B cell (primary cell): ENCODE measurements around the gene PSD4. TPM values are rescaled to one million over a fixed set of nuclear protein-coding genes. Genes with fewer than 3 reads are reported as not detected.

Source experiments
- ATAC-seq: fragments of 200-7000 bp; cut with Tn5 transposase; one replicate; pipeline ENCODE4 v1.10.0; 2021; ENCODE audit warnings: low read depth, mild to moderate bottlenecking, moderate number of reproducible peaks, moderate library complexity
- CTCF ChIA-PET: fragments of 350-600 bp; sonication (Branson Sonifier 250); formaldehyde crosslinking; loops from one replicate; lab custom pipeline; 2021; ENCODE audit warnings: antibody characterized with exemption, inconsistent platforms; lab: Charles Lee
- POLR2A ChIA-PET: fragments of 350-600 bp; sonication (Branson Sonifier 250); formaldehyde crosslinking; loops from one replicate; lab custom pipeline; 2021; ENCODE audit warnings: antibody characterized with exemption; lab: Charles Lee
- DNase-seq: peaks from one replicate; pipeline ENCODE4 v3.0.0; 2013
- H2AFZ ChIP-seq: 2 replicates; pipeline ENCODE4 v1.6.1; 2012; ENCODE audit warnings: mild to moderate bottlenecking, low read depth, low read length; ENCODE audit not compliant: insufficient read depth, poor library complexity, severe bottlenecking
- H3K27ac ChIP-seq, 2 donors: 1 replicate in 1 of 2; 2 replicates in 1 of 2; pipeline ENCODE4 v1.5.1; 2012 to 2013; ENCODE audit warnings: low read length in 2 of 2, mild to moderate bottlenecking in 2 of 2, moderate library complexity in 1 of 2
- H3K27me3 ChIP-seq, 4 experiments: fragments of 200-600 bp in 1 of 4; sonication (generic) in 1 of 4; replicated peaks in 1 of 4; 1 replicate in 2 of 4; 2 replicates in 2 of 4; pipeline versions ENCODE4 v1.6.1 to v1.7.0; 2013 to 2016; ENCODE audit warnings: low read length in 3 of 4, mild to moderate bottlenecking in 2 of 4, mixed read lengths in 1 of 4, moderate library complexity in 1 of 4; ENCODE audit not compliant: insufficient read depth in 4 of 4, control insufficient read depth in 3 of 4; ENCODE audit errors: control extremely low read depth in 1 of 4
- H3K36me3 ChIP-seq, 2 experiments: replicated peaks in 1 of 2; 1 replicate in 1 of 2; 2 replicates in 1 of 2; pipeline versions ENCODE4 v1.6.1 to v1.7.1; 2013; ENCODE audit warnings: low read length in 1 of 2; ENCODE audit not compliant: insufficient read depth in 2 of 2, control insufficient read depth in 1 of 2; ENCODE audit errors: control extremely low read depth in 1 of 2, extremely low read depth in 1 of 2
- H3K4me1 ChIP-seq, 2 donors: fragments of 200-600 bp in 1 of 2; sonication (generic) in 1 of 2; 1 replicate in 1 of 2; 2 replicates in 1 of 2; pipeline versions ENCODE4 v1.5.1 to v1.6.1; 2013 to 2017; ENCODE audit warnings: low read length in 2 of 2; ENCODE audit not compliant: control insufficient read depth in 2 of 2, insufficient read depth in 2 of 2
- H3K4me2 ChIP-seq: replicated peaks from 2 replicates; pipeline ENCODE3; 2012; ENCODE audit warnings: mild to moderate bottlenecking, low read depth, low read length; ENCODE audit not compliant: poor library complexity, severe bottlenecking
- H3K4me3 ChIP-seq, 5 experiments: fragments of 200-600 bp in 1 of 5; sonication (generic) in 1 of 5; 1 replicate in 3 of 5; 2 replicates in 2 of 5; pipeline versions ENCODE4 v1.5.1 to v1.7.0; 2011 to 2016; ENCODE audit warnings: low read length in 4 of 5, mild to moderate bottlenecking in 4 of 5, low read depth in 2 of 5, control low read depth in 1 of 5, moderate library complexity in 1 of 5; ENCODE audit not compliant: insufficient read depth in 1 of 5; ENCODE audit errors: control extremely low read depth in 1 of 5, extremely low read depth in 1 of 5
- H3K79me2 ChIP-seq: fragments of 200-600 bp; sonication (generic); one replicate; pipeline ENCODE4 v1.6.0; 2016; ENCODE audit warnings: low read length; ENCODE audit not compliant: control insufficient read depth, insufficient read depth
- H3K9ac ChIP-seq: fragments of 200-600 bp; sonication (generic); 2 replicates; pipeline ENCODE4 v1.6.1; 2017; ENCODE audit warnings: mild to moderate bottlenecking, low read length, moderate library complexity
- H3K9me3 ChIP-seq, 3 donors: one replicate each; pipeline versions ENCODE4 v1.6.1 to v1.7.1; 2013; ENCODE audit warnings: low read length in 2 of 3; ENCODE audit not compliant: control insufficient read depth in 2 of 3, insufficient read depth in 1 of 3; ENCODE audit errors: control extremely low read depth in 1 of 3
- H4K20me1 ChIP-seq: 2 replicates; pipeline ENCODE4 v1.6.0; 2012; ENCODE audit warnings: mild to moderate bottlenecking, low read length; ENCODE audit not compliant: insufficient read depth, control insufficient read depth, poor library complexity, severe bottlenecking
- H3K27ac Mint-ChIP-seq: one replicate; pipeline ENCODE4 v1.8.0; 2021; ENCODE audit warnings: mixed read lengths
- H3K27me3 Mint-ChIP-seq: one replicate; pipeline ENCODE4 v1.8.0; 2021; ENCODE audit warnings: mixed read lengths
- H3K4me1 Mint-ChIP-seq: one replicate; pipeline ENCODE4 v1.8.0; 2021; ENCODE audit warnings: mixed read lengths
- H3K4me3 Mint-ChIP-seq: one replicate; pipeline ENCODE4 v1.8.0; 2021; ENCODE audit warnings: mixed read lengths
- H3K9me3 Mint-ChIP-seq: one replicate; pipeline ENCODE4 v1.8.0; 2022; ENCODE audit warnings: mixed read lengths; ENCODE audit not compliant: insufficient read depth
- CTCF ChIP-seq: fragments of 200-600 bp; IDR thresholded peaks from one replicate; pipeline ENCODE4 v1.8.0; 2022; ENCODE audit warnings: antibody characterized with exemption, mild to moderate bottlenecking
- EZH2 ChIP-seq: IDR thresholded peaks from 2 replicates; pipeline ENCODE4 v1.6.1; 2012; ENCODE audit warnings: borderline replicate concordance, low read depth, mild to moderate bottlenecking, moderate library complexity, low read length; ENCODE audit not compliant: insufficient read depth, poor library complexity, severe bottlenecking
- WGBS: methylation state at CpG from one replicate; pipeline ENCODE4 v1.1.5; 2013; ENCODE audit warnings: missing lambda C conversion rate; ENCODE audit not compliant: insufficient coverage; 5-methylcytosine and 5-hydroxymethylcytosine counted together
- intact Hi-C: fragments of 100-400 bp; cut with micrococcal nuclease; formaldehyde crosslinking; loops from one replicate; pipeline ENCODE4 v1.10.0; 2022
- polyA plus RNA-seq: library from polyadenylated mRNA; depleted of rRNA; stranded (reverse); fragments of >200 nt; gene quantifications from 2 replicates; pipeline ENCODE4 v1.2.3, GENCODE V29; 2012
- total RNA-seq, 2 donors: library from RNA; stranded (reverse); fragments of 120-200 nt in 1 of 2; gene quantifications; 1 replicate in 1 of 2; 2 replicates in 1 of 2; pipeline versions ENCODE4 v1.2.3 to v1.2.4, GENCODE V29; 2013 to 2022

The PSD4 gene
- total and polyA plus RNA-seq, 2 donors (not counting 1 experiment from before 2014, with no cell fraction given), result 87.1 to 203 TPM

GRCh38 chr2:113225263-113226259 is 51.8 kb downstream of the PSD4 start:
- no peaks in the 10 kb centered on the region for H3K9me3 ChIP-seq
- 75% methylated on average over 5 of the region's 12 CpGs for WGBS
- DNase-seq, result no peak
- H4K20me1 ChIP-seq, result no peaks in the 10 kb centered on the region
- H2AFZ ChIP-seq, result no peak overlapping the region
- no peak overlapping the region for H3K27ac ChIP-seq
- peaks cover 0 to 2% (median 0%) of the 10 kb centered on the region in 4 experiments for H3K27me3 ChIP-seq
- ChIA-PET POLR2A (no interaction called here), CTCF (interaction anchor here (1.2 kb wide), 1 partner anchor 87 kb away, joined by 3 read pairs; no protein-coding TSS in a partner anchor)
- no peaks in the 10 kb centered on the region for H3K4me1 ChIP-seq
- H3K27ac Mint-ChIP-seq, result no peak overlapping the region
- ATAC-seq, result no peak
- no peak overlapping the region for H3K4me3 ChIP-seq
- no peaks in the 10 kb centered on the region for H3K36me3 ChIP-seq
- H3K4me2 ChIP-seq, result no peak overlapping the region
- H3K27me3 Mint-ChIP-seq, result no peaks in the 10 kb centered on the region
- H3K79me2 ChIP-seq, result no peaks in the 10 kb centered on the region
- no peaks in the 10 kb centered on the region for H3K9me3 Mint-ChIP-seq
- intact Hi-C loops, result no loop called here
- H3K4me1 Mint-ChIP-seq, result no peaks in the 10 kb centered on the region
- no peak overlapping the region for H3K9ac ChIP-seq
- no peak overlapping the region for H3K4me3 Mint-ChIP-seq
- TF ChIP-seq CTCF (no peak), EZH2 (no peak)

- Histone ChIP-seq H3K79me2 (no peaks in the 10 kb centered on the region), H3K27me3 (peaks cover 0 to 2% (median 0%) of the 10 kb centered on the region in 4 experiments), H4K20me1 (no peaks in the 10 kb centered on the region), H3K4me2 (no peak overlapping the region), H3K9me3 (no peaks in the 10 kb centered on the region), H2AFZ (no peak overlapping the region), H3K36me3 (no peaks in the 10 kb centered on the region), H3K4me1 (no peaks in the 10 kb centered on the region), H3K9ac (no peak overlapping the region), H3K4me3 (no peak overlapping the region), H3K27ac (no peak overlapping the region)
- 100% methylated on average over 2 of the region's 4 CpGs for WGBS
- Mint-ChIP-seq H3K4me3 (no peak overlapping the region), H3K27ac (no peak overlapping the region), H3K4me1 (no peaks in the 10 kb centered on the region), H3K9me3 (no peaks in the 10 kb centered on the region), H3K27me3 (no peaks in the 10 kb centered on the region)
- ChIA-PET CTCF (interaction anchor here (1.2 kb wide), 1 partner anchor 88 kb away, joined by 3 read pairs; no protein-coding TSS in a partner anchor), POLR2A (no interaction called here)
- intact Hi-C loops, result no loop called here
- TF ChIP-seq EZH2, result no peak
- no peak for TF ChIP-seq CTCF
- DNase-seq (no peak), ATAC-seq (no peak)
Measured at GRCh38 chr2:113226462-113226861, 52.7 kb downstream of the PSD4 start.
